ENCODE data around the gene ST7L.
"Not testable (repeated sequence)": the region's sequence is repeated elsewhere in the genome, so short reads cannot be mapped to it uniquely, and the experiment has no call there.

Gene ST7L

DNA sequence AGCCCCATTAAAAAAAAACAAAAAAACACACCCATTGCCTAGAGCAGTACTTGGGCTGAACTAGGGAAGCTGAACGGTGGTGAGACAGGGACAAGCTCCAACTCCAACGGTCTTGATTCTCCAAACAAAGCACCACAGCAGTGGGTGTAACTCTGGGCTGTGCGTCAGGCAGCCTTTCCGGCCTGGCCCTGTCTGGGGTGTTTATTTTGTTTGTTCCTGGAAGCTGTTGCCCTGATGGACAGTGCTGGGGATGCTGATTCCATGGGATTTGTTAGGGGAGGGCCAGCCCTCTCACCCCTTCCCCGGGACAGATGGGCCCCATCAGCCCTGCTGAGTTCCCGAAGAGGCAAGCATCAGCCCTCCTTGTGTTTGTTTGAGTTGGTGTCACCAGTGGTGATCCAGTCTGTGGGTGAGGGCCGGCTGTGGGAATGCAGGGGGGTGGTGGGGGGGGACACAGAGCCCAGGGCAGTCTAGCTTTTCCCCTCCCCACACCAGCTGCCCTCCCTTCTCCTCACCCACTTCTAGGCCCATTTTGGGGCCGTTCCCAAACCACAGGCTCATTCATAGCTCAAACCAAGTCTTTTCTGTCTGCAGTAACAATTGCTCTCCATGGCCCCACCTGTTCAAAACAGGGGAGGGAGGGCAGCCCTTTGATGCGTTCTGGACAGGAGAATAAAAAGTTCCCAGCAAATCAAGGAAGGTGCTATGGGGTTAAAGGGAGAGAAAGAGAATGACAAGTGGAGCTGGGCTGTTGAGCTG, 105.7 kb downstream of the ST7L start:
- DNase-seq, result no peak

DNA sequence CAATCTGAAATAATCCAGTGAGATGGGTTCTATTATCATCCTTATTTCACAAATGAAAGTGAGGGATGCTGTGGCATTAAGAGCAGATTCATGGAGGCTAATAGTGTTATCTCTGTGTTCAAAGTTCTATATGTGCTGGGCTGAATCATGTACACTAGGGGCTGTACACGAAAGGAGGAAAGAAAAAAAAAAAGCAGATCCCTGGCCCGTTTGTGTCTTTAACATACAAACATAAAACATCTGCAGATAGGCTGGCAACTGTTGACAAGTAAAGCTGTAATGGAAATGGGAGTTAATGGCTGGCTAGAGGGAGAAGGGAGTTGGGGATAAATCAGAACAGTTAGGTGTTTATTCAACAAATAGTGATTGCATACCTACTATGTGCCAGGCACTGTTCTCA, 107.0 kb downstream of the ST7L start:
- DNase-seq, result no peak

DNA sequence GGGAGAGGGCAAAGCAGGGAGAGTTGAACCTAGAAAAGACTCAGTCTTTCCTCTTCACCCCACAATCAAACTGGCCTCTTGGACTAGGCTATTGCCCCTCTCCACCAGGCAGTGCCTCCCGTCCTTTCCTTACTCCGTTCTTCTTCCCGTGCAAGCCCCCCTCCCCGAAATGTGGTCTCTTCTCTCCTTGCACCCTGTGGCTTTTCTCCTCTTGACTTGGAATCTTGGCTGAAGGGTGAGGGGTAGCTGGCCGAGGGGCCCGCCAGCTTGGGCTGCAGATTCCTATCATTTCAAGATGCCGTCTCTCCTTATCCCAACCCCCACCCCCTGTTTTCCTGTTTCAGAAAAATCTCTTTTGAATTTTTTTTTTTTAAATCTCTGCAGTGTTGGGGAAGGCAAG, 108.6 kb downstream of the ST7L start:
- DNase-seq, result no peak

DNA sequence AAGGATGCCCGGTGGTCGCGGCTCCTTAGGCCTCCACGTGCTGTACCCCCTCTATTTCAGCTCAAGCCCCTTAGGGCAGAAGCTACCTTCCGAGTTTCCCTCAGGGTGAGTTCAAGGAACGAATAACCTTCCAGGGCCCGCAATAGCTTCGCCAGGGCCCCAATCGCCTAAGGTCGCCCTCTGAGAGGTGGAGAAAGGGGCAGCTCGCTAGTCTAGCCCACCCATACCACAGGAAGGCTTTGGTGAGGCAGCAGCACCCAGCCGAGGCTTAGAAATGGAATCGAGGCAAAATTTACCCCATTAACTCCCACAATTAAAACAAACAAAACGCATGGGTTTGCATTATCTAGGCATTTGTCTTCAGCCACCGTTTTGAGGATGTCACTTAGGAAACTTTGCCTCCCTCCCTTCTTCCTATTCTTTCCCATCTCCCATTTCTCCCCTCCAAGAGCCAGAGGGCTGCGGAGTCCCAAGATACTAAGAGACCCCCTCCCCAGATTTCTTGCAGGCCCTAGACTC, 109.2 kb downstream of the ST7L start:
- DNase-seq, result no peak

DNA sequence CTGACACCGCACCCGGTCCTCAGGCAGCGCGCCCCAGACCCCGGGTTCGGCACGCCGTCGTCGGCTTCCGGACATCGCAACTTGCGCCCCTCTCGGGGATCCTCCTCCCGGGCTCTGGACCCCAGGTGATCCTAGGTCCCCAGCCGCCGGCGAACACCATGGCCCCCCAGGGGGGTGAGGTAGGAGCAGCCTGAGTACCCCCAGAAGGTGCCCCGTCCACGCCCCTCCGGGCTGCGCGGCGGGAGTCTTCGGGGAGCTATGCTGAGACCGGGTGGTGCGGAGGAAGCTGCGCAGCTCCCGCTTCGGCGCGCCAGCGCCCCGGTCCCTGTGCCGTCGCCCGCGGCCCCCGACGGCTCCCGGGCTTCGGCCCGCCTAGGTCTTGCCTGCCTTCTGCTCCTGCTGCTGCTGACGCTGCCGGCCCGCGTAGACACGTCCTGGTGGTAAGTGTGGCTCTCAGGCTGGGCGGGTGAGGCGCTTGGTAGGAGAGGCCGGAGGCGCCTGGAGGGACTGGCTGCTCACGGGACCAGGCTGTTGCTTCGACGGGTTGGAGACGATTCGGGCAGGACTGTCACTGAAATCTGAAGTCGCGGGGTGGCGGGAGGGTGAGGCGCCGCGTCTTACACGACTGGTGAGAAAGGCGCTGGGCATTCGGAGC, 109.8 kb downstream of the ST7L start:
- DNase-seq, result no peak

DNA sequence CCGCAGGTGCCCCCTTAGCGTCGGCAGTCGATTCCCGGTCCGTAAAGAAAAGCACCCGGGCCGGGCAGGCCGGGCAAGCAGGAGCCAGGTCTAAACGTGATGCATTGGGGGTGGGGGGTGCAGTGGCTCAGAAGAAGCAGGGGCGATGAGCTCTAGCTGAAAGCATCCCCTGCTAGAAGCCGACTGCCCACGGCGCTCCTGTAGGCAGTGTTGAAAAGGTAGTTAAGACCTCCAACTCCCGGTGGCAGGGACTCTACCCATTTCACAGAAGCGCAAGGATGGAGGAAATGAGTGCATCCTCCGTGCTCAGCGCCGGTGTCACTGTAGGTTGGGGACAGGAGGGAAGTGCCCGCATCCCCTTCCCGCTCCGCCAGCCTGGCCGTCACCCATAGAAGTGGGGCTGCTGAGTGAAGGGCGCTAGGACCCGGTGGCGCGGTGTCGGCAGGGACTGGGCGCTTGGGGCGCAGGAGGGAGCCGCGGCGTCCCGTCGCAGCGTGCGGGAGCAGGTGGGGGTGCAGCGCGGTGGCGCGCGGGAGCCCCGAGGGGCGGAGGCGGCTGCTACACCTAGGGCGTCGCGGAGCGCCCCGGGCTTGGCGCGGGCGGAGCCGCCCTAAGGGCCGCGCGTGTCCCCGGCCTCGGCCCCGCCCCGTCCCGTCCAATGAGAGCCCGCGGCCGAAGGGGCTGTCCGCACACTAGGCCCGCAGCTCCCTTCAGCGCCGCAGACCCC, 110.5 kb downstream of the ST7L start, which contains the start of gene WNT2B:
TSS of gene WNT2B (plus strand) at position 688 of the 727 bp plus-strand sequence. CDS start 298 bp downstream, outside the sequence.
- no peak for DNase-seq

DNA sequence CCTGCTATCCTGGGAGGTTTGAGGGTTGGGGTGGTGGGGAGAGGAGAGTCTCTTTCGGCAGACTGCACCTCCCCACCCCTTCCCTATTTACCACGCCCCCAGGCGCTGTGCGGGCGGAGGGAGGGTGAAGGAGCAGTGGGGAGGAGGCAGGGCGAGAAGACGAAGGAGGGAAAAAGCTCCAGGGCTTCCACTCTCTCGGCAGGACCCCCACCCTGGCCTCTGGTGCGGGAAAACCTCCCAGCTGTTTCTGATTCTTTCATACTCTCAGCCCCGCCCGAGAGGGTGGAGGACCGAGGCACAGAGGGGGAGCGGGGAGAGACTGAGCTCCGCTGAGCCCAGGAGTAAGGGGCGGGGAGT, 111.0 kb downstream of the ST7L start:
- no peak for DNase-seq

DNA sequence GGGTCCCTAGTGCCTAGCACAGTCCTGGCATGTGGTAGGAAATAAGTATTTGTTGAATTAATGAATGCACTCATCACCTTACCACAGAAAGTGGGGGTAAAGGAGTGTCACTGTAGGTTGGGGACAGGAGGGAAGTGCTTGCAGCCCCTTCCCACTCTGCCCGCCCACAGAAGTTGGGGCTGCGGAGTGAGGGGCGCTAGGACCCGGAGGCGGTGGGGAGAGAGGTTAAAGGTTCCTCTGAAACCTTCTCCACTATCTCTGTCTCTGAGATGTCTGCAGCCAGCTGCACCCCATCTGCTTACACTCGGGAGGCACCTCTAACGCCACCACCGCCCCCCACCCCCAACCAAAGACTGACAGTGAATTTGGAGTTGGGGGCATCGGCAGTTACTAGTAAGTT, 111.6 kb downstream of the ST7L start:
- no peak for DNase-seq

DNA sequence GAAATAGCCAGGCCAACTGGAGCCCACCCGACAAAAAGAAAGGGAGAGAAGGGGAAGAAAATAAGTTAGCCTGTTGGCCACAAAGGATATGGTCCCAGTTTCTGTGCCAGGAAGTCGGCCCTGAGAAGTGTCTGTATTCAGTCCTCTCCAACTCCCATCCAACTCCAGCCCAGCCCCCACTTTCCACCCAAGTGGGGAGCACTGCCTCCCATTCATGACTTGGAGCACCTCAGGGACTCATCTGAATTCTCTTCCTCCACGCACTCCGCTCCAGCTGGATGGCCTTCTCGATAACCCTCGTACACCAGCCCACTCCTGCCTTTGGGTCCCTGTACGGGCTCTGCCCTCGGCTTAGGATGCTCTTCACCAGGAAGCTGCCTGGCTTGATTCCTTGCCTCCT, 112.2 kb downstream of the ST7L start:
- DNase-seq, result no peak

DNA sequence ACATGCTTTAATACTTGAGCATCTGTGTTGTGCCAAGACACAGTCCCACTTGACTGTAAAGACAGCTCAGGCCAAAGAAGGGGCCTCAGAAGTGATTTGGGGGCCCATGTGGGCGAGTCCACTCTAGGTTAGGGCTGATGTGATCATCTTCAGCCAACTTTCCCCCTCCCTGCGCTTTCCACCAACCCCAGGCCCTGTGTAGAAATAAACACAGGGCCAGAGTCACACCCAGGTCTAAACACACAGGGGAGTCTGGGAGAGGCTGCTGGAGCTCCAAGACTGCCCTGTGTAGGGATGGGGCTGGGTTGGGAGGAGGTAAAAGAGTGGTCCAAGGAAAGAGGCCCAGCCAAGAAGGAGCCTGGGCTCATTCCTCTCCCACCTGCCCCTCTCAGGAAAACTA, 112.6 kb downstream of the ST7L start:
- DNase-seq, result no peak

DNA sequence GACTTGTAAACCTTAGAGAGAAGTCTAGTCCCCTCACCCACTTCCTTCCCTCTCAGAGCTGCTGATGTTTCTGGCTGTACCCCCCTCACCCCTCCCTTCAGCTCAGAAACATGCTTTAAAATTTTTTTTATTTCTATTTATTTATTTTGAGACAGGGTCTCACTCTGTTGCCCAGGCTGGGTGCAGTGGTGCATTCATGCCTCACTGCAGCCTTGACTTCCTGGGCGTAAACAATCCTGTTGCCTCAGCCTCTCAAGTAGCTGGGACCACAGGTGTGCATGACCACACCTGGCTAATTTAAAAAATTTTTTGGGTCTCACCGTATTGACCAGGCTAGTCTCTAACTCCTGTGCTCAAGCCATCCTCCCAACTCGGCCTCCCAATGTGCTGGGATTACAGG, 113.1 kb downstream of the ST7L start:
- DNase-seq, result no peak

DNA sequence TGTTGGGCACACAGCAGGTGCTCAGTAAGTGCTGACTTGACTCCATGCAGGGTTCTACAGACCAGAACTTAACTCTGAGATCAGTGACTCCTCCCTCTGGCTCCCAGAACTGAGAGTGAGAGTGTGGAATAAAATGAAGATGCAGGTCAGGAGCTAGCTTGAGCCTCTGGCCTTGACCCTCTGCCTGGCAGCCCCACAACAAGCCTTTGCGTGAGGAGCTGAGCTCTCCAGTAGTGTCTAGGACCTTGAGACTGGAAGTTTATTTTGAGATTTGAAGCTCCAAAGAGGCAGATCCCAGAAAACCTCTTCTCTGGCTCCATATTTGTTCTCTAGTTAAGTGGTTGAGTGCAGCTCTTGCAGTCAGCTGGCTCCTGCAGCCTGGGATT, 113.5 kb downstream of the ST7L start:
- no peak for DNase-seq

DNA sequence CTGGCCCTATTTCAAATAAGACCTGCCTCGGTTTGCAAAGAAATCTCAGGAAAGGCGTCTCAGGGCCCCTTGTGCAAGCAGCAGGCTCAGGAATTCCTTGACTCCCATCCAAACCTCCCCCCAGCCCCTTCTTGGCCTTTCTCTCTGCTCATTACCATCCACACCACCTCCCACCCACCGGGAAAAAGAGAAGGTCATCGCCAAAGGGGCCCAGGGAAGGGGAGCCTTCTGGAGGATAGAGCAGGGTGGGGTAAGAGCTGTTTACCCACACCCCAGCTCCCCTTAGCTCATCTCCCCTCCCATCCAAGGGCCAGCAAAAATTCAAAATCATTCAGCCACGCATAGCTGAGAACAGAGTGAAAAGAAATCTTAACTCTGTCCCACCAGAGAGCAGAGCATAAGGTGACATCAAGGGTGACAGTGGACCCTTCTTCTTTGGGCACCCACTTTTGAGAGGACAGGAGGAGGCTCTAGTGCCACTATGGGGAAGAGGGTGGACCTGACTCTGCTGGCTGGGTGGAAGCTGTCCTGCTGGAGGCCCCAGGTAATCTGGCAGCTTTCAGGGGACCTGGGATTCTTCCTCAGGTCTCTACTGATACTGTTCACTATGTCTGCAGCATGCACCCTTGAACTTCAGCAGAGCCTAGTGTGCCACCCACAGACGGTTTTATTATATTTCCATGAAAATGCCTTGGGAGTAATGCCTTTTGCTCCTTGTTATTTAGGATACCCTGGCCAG, 114.1 kb downstream of the ST7L start:
- DNase-seq, result no peak

DNA sequence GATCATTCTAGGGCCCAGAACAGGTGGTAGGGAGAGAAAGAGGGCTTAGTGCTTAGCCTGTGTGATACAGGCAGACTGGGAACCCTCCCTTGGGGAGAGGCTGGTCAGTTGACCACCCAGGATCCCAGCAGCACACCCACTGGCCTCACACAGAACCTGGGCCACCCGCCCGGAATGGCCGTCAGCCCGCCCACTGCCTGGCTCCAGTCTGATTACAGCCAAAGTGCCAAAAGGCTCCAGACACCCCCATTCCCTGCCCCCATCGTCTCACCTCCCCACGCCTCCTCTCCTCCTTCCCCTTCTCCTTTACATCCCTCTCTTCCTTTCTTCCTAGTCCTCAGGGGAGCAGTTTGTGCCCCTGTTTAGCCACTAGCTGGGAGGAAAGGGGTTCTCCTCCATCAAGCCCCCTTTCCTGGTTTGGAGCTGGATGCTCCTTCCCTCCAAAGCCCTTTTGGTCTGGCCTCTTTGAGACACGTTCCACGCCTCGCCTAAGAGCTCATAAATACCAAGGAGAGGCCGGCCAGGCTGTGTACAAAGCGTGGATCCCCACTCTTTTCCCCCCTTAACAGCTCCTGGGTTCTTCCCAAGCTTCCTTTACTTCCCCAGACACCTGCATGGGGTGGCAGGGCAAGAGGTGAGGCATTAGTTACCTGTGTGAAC, 114.8 kb downstream of the ST7L start:
- DNase-seq, result no peak

DNA sequence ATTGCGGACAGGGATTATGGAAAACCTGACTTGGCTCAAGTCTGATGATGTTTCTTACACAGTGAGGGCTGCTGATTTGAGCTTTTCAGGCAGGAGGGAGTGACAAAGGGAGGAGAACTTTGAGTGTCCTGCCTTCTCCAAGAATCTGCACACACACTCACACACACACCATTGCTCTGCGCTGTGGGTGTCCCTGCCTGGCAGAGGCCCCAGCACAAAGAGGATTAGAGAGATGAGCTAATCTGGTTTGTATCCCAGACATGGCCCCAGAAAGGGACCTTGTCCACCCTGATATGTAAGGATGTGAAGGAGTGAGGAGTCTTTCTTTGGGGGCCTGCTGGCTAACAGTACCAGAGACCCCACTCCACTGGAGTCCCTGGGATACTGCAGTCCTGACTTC, 116.1 kb downstream of the ST7L start:
- DNase-seq, result peak; percentile 44

DNA sequence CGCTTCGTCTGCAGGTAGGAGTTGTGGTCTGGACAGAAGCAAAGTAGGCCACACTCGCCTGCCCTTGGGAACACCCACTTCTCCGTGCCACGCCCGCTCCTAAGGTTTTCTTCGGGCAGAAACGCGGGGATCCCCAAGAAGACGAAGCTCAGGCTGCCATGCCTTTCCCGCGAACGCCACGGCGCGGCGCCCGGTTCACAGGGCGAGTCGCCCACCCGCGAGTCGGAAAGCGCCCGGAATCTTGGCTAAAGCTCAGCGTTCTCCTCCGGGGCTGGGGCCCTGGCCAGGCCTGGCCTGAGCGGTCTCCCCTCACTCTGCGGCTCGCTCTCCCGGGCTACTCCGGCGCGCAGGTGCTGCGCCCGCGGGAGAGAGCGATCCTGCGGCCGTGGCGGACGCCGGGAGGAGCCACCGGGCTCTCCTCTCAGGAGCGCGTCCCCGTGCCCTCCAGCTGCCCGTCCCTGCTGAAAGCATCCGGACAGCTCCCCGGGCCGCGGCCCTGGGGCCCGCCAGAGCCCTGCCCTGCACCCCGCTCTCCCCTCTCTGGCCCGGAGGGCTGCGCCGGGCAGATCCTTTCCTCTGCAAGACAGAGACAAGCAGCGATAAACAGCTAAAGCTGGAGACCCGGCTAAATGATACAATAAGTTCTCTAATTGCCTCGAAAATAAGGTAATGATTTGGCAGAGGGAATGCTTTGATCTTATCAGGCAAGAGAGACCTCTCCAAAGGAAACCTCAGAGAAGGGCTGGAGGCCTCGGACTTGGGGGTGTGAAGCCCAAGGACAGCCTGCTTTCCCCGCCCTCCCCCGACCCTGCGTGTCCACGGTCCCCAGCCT, 116.9 kb downstream of the ST7L start:
- peak; percentile 71 for DNase-seq

DNA sequence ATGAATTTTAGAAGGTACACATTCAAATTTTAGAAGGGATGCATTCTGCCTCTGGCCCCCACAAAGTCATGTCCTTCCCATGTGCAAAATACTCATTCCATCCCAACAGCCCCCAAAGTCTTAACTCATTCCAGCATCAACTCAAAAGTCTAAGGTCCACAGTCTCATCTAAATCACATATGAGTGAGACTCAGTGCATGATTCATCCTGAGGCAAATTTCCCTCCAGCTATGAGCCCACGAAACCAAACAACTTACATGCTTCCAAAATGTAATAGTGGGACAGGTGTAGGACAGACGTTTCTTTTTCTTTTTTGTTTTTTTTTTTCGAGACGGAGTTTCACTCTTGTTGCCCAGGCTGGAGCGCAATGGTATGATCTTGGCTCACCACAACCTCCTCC, 122.7 kb downstream of the ST7L start:
- DNase-seq, result no peak

DNA sequence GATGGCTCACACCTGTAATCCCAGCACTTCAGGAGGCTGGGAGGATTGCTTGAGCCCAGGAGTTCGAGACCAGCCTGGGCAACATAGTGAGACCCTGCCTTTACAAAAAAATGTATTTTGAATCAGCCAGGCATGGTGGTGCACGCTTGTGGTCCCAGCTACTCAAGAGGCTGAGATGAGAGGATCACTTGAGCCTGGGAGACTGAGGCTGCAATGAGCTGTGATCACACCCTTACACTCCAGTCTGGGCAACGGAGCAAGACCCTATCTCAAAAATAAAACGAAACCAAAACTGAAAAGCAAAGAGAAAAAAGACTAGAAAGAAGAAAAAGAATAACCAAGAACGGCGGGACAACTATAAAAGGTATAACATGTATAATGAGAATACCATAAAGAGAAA, 125.6 kb downstream of the ST7L start:
- no peak for DNase-seq

DNA sequence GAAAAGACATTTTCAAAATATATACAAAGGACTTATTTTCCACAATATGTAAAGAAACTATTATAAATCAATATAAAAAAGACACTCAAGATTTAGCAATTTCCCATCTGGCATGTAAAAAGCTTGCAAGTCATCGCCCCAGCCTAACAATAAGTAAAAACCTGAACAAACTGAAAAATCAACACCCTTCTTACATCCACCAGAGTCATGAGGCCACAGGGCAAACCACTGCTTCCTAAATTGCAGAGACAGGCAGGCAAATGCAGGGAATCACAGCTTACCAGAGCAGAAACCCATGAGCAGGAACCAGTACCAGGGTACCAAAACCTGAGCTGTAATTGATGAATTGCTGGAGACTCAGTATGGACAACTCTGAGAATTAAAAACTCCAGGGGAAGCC, 126.9 kb downstream of the ST7L start:
- no peak for DNase-seq

DNA sequence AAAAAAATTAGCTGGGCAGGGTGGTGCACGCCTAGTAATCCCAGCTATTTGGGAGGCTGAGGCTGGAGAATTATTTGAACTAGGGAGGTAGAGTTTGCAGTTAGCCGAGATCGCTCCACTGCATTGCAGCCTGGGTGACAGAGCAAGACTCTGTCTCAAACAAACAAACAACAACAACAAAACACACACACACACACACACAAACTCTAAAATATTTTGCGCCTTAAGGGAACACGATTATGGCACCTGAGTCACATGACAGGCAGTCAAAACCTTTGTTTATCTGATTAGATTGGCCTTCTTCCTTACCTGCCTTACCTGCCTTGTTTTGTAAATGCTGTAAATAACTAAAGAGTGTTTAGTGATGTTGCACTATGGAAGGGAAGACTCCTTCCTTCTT, 130.8 kb downstream of the ST7L start:
- DNase-seq, result no peak

DNA sequence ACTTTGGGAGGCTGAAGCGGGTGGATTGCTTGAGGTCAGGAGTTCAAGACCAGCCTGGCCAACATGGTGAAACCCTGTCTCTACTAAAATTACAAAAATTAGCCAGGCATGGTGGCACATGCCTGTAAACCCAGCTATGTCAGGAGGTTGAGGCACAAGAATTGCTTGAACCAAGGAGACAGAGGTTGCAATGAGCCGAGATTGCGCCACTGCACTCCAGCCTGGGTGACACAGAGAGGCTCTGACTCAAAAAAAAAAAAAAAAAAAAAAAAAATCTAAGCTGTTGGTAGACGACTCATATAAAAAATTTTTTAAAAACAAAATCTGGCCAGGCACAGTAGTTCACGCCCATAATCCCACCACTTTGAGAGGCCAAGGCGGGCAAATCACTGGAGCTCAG, 131.3 kb downstream of the ST7L start:
- DNase-seq, result not testable (repeated sequence)

DNA sequence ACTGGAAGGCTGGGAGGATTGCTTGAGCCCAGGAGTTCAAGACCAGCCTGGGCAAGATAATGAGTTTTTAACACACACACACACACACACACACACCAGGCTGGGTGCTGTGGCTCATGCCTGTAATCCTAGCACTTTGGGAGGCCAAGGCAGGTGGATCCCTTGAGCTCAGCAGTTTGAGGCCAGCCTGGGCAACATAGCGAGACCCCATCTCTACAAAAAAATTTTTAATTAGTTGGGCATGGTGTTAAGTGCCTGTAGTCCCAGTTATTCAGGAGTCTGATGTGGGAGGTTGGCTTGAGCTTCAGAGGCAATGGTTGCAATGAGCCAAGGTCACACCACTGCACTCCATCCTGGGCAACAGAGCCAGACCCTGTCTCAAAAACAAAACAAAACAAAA, 132.9 kb downstream of the ST7L start:
- not testable (repeated sequence) for DNase-seq
